ENCODE data around the gene PGM2L1. TPM values are rescaled to one million over a fixed set of nuclear protein-coding genes. Genes with fewer than 3 reads are reported as not detected.
A peak's percentile ranks its signal among the peaks of the same experiment; 100 is the strongest.

The PGM2L1 gene
- total and polyA plus RNA-seq, 2 of the 4 experiments (the other 2 are of a cell fraction): 0.72 to 1.8 TPM

- Histone ChIP-seq H3K36me3 (ENCODE audit: control insufficient read depth, insufficient read depth, low read length) (no peaks in the 10 kb centered on the region), H2BK20ac (ENCODE audit: low read depth, low read length) (peak overlapping the region; percentile 71), H3K4me1 (ENCODE audit: control insufficient read depth, insufficient read depth, low read length) (peaks cover 13% of the 10 kb centered on the region), H2AFZ (replicated peaks; ENCODE audit: low read length, poor library complexity) (peak overlapping the region; percentile 55), H2BK5ac (ENCODE audit: low read depth, low read length, poor library complexity, severe bottlenecking) (peak overlapping the region; percentile 96), H2BK120ac (ENCODE audit: low read depth, low read length) (peak overlapping the region; percentile 70), H3K14ac (replicated peaks; ENCODE audit: low read depth, low read length) (peak overlapping the region; percentile 87), H3K23ac (ENCODE audit: low read depth, low read length) (peak overlapping the region; percentile 88), H3K4ac (ENCODE audit: low read depth, low read length) (peak overlapping the region; percentile 79; the same call in 1 of the 2 replicates), H3K79me1 (ENCODE audit: low read depth in 1 of 2, low read length in 2 of 2) (no peaks in the 10 kb centered on the region), H2BK15ac (ENCODE audit: low read depth, low read length) (peak overlapping the region; percentile 96), H3K56ac (ENCODE audit: extremely low read depth, insufficient read depth, low read length) (peak overlapping the region; percentile 68), H2AK9ac (replicated peaks; ENCODE audit: low read depth, low read length, poor library complexity) (no peak overlapping the region), H4K20me1 (ENCODE audit: insufficient read depth, low read length) (no peaks in the 10 kb centered on the region), H4K5ac (ENCODE audit: low read depth, low read length) (peak overlapping the region; percentile 96), H3K4me2 (ENCODE audit: low read depth, low read length) (peak overlapping the region; percentile 76), H3K9me3 (ENCODE audit: control insufficient read depth, insufficient read depth, low read length) (no peaks in the 10 kb centered on the region), H3K4me3 (ENCODE audit: insufficient read depth, low read depth, low read length) (no peak overlapping the region), H3K27me3 (ENCODE audit: control insufficient read depth, insufficient read depth, low read length) (no peaks in the 10 kb centered on the region), H2AK5ac (ENCODE audit: low read depth, low read length) (peak overlapping the region; percentile 59), H3K27ac (ENCODE audit: insufficient read depth, low read length) (peak overlapping the region; percentile 72), H3K9me1 (ENCODE audit: insufficient read depth, low read length) (peaks cover 5% of the 10 kb centered on the region; the same call in 1 of the 2 replicates), H3K9ac (ENCODE audit: low read depth, low read length) (0 out of 2 replicates have a peak overlapping the region, but pooled peaks have one; percentile 30), H3K18ac (ENCODE audit: low read depth, low read length) (peak overlapping the region; percentile 88), H4K91ac (ENCODE audit: insufficient read depth, low read depth, low read length) (peak overlapping the region; percentile 80), H4K8ac (ENCODE audit: low read depth in 2 of 2, low read length in 2 of 2) (peak overlapping the region; percentile 49 to 77; a peak in 2 of 4 replicates)
- CTCF ChIA-PET: no interaction called here
- WGBS, 2 experiments (ENCODE audit: extremely low coverage in 2 of 2, insufficient read length in 1 of 2): no CpG with 5 or more reads among the region's 1 CpG
- DNase-seq: peak; percentile 65
- POLR2A ChIA-PET (ENCODE audit: unreplicated experiment): interaction anchor here (0.9 kb wide), 1 partner anchor 27 kb away, joined by 3 read pairs; no protein-coding TSS in a partner anchor
- intact Hi-C loops (cut with micrococcal nuclease) (loop anchor here (5.0 to 10.0 kb wide), 2 partner anchors 41 to 334 kb away; partner anchors contain the start of gene UCP2), in situ Hi-C loops (cut with MboI; ENCODE audit: low sequenced_read_pairs) (no loop called here), dilution Hi-C loops (cut with HindIII; ENCODE audit: low sequenced_read_pairs, unreplicated experiment) (no loop called here)
- ATAC-seq (ENCODE audit: low read depth): peak; percentile 59
- TF ChIP-seq CTCF (conservative IDR thresholded peaks at IDR 0.05; ENCODE audit: low read depth, low read length) (peak; percentile 25; the same call in 1 of the 2 replicates), SMC3 (IDR thresholded peaks at IDR 0.05; ENCODE audit: low read depth, low read length) (no peak; the same call in 1 of the 2 replicates), RAD21 (IDR thresholded peaks at IDR 0.05; ENCODE audit: low read length) (peak; percentile 10; the same call in 1 of the 2 replicates)
- BruUV-seq (replicated peaks): no TSS peak
These were observed 79.8 kb downstream of the PGM2L1 start for GRCh38 chr11:74318241-74318932.
